ENCODE measurements around the gene NELL1.
"Not testable (repeated sequence)": the region's sequence is repeated elsewhere in the genome, so short reads cannot be mapped to it uniquely, and the experiment has no call there.

Gene NELL1

DNA sequence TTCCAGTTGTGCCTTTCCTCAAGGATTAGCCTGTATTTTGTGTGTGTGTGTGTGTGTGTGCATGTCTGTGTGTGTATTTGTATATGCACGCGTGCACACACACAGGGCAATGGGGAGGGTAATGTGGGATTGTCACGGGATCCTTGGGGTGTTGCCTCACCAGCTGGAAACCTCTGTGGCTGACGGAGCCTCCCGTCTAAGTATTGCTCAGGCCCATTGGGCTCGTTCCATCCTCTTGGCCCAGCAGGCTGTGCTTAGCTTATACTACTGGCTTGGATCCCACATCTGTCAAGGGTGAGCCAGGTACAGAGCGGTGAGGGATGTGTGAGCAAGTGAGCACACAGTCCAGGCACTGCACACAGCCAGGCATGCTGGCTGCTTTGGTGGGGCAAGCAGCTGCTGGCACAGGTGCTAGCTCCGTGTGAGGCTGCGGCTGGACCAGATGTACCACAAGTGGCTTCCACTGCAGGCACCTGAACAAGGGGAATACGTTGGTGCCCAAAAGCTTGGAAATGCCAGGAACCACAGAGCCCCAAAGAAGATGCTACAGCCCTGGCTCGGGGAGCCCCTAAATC is 462.8 kb downstream of the NELL1 start:
- no peak for DNase-seq

DNA sequence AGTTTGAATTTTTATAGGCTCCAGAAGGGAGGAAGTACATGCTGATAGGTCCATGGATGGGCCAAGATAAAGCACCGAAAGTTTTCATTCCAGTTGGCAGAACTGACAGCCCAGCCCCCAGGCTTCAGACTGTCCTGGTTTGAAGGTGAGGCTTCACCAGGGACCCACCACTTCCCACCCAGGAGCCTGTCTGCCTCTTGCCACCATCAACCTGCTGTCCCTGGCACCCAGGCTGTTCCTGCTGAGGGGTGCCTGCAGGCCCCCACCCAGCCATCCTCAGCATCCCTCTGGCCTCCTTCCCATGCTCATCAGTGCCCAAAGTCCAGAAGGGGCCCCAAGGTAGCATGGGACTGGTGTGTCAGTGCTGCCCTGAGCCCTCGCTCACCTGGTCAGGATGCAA is 463.9 kb downstream of the NELL1 start:
- no peak for DNase-seq

DNA sequence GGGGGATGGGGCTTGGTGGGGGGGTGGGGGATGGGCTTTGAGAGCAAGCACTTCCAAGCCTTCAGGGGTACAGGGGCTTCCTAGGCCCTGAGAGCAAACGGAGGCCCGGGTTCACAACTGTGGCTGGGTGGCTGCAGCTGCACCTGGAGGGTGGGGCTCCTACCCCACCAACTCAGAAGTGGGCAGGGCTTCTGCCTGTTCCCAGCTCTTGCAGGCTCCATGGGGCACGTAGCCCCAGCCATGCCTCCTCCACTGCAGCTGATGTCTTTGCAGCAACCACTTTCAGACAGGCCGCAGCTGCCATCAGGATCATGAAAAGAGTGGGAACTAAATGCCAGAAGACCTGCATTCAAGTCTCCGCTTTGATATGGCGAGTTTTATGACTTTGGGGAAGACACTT is 464.3 kb downstream of the NELL1 start:
- no peak for DNase-seq

DNA sequence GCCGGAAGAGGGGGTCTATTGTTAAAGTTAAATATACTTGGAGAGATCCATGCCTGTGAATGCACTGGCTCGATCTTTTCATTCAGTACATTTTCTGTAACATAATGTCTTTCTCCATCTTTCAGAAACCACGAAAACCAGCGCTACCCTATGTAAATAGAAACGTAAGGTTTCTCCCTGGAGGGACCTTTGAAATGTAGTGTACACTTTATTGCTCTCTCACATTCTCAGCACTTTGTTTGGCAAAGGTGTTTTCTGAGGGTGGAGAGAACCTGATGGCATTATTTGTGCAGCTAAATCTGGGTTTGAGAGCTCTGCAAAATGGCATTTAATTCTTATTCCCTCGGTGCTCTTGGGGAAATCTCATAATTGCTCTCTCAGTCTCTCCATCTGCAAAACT is 468.4 kb downstream of the NELL1 start:
- no peak for DNase-seq

DNA sequence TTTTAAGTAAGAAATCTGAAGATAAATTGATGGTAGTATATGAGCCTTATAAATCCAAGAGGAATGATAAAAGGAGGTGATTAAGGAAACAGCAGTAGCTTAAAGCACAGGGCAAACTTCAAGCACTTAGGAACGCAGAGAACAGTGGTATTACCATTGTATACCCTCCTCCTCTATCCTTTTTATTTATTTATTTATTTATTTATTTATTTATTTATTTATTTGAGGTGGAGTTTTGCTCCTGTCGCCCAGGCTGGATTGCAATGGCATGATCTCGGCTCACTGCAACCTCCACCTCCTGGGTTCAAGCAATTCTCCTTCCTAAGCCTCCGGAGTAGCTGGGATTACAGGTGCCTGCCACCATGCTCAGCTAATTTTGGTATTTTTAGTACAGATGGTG is 472.2 kb downstream of the NELL1 start:
- DNase-seq, result not testable (repeated sequence)

DNA sequence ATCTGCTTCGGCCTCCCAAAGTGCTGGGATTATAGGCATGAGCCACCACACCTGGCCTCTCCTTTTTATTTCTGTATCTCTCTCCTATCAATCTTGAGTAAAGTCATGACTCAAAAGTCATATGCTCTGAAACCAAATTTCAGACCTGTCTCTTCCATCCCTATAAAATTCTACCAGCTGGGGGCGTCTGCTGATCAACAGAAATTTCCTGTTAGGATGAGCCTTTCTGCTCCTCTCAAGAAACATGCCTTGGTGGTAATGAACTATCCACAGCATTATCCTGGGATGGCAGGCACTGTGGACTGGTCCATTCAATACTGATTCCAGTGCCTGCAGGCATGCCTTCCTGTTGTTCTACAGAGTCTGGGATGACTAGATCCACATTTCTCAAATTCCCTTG is 472.6 kb downstream of the NELL1 start:
- DNase-seq, result no peak

DNA sequence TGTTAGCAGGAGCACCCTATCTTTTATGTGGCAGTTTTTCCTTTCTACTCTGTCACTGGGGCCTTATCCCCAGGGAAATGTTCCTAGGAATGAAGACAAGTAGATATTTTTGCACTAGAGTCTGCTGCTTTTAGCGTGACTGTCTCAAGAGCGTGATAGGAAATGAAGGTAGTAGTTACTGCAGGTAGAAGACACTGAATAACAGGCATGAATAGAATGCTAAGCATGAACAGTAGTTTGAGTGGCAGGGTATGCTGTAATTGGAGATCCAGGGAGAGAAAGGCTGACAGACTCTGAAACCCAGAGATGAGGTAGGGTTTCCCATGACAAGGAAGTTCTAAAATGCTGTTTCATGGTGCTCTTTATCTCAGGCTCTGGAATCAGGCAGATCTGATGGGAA is 475.1 kb downstream of the NELL1 start:
- DNase-seq, result no peak

DNA sequence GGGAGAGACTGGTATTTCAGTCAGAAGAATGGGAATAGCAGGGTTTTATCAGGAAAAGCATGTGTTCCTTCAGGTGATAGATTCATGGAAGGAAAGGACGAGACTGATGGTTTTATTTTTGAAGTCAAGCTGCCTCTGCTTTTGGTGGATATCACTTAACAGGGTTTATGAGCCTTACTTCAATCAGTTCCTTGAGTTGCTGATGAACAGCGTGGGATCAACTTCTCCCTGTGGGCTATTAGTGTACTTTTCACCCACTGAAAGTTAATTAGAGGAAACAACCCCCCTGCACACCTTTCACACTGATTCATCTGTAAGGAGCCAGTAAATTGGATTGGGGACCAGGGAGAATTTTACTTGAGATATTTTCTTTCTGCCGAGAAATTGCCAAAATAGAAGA is 479.0 kb downstream of the NELL1 start:
- no peak for DNase-seq

DNA sequence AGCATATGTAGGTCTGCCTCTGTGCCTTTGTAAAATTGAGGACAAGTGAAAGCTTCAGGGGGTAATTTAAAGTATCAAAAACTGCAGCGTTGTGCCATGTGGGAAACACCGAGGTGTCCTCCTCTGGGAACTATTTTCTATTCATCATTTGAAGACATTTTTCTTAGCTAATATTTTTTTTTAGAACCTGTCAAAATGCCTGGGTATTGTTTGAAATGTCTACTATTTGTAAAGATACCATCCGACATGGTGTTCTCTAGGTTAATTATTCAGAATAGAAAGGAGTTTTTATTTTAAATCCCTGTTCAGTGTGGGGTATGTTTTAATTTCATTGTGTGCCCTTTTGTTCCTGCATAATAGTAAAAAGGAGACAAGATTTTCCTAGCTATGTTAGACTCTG is 490.8 kb downstream of the NELL1 start:
- DNase-seq, result no peak

DNA sequence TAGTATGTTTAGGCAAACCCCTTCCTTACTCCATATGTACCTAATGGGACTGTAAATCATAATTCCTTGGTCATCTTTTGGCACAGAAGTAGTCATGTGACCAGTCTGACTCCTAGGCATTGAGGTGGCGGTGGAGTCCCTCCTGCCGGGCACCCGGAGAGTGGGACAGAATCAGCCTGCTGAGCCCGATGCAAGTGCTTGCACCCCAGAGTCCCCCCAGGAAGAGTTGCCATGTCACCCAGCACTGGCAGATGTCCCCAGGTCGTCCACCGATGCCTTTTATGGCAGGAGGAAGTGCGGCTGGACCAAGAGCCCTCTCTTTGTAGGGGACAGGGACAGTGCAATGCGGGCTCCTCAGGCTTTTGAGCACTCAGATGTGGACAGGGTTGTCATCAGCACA is 500.3 kb downstream of the NELL1 start:
- no peak for DNase-seq

DNA sequence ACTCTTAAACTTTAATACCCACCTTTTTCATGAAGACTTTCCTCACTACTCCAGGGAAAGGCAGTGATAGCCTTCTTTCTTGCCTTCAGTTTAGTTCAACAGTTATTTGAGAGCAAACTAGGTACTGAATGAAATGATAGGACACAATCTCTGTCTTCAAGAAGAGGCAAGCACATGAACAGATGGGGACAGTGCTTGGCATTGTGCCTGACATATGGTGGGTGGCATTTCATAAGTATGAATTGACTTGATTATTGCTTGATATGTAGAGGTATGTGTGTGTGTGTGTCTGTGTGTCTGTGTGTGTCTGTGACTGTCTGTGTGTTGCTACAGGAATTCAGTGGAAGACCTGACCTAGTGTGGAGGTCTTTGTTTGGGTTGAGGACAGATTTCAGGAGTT is 504.1 kb downstream of the NELL1 start:
- DNase-seq, result no peak

DNA sequence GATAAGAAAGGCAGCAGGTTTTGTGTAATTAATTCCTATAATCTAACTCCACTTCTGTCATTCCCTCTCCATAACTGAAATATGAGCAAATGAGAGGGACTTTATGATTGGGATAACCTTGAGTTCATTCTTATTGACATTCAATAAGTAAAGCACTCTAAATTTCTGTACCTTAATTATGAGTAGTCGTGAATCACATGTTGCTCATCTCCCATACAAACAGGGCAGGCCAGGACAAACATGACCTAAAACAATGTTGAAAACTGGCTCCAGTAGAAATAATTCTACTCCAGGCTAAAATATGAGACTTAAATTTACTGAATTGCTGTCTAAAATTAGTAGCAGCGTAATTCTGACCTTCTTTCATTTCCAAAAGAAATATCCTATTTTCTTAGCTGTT is 505.4 kb downstream of the NELL1 start:
- DNase-seq, result no peak

DNA sequence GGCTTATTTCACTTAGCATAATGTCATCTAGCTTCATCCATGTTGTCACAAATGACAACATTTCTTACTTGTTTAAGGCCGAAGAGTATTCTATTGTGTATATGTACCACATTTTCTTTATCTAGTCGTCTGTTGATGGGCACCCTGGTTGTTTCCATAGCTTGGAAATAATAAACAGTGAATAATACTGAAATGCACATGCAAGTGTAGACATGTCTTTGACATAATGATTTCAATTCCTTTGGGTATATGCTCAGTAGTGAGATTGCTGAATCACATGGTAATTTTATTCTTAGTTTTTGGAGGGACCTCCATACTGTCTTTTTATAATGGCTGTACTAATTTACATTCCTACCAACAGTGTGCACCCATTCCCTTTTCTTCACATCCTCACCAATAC is 508.0 kb downstream of the NELL1 start:
- no peak for DNase-seq

DNA sequence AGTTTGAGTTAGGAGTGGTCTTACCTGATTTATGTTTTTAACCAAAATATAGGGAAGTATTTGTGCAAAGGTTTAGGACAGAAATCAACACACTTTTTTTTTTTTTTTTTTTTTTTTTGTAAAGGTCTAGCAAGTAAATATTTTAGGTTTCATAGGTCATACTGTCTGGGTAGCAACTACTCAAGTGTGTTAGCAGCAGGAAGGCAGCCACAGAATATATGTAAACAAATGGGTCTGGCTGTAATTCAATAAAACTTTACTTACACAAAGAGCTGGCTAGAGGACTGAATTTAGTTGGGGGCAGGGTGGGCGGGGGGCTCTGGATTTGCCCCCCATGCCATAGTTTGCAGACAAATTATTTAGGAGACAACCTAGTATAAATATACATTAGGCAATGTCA is 510.4 kb downstream of the NELL1 start:
- DNase-seq, result no peak

DNA sequence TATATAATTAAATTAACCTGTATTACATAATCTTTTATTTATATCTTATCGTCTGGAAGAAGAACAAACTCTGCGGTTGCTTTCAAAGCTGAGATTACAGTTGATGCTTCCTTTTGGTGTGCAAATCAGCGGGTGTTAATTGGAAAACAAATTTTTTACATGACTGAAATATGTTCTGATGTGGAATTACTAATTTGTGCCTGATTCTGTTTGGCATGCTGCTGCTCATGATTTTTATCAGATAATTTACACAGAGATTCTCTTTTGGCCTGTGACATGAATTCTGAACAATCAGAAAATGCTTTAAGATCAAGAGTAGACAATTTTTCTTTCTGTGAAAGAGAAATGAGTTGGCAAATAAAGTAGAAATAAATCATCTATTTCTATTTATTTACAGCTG is 510.8 kb downstream of the NELL1 start:
- no peak for DNase-seq

DNA sequence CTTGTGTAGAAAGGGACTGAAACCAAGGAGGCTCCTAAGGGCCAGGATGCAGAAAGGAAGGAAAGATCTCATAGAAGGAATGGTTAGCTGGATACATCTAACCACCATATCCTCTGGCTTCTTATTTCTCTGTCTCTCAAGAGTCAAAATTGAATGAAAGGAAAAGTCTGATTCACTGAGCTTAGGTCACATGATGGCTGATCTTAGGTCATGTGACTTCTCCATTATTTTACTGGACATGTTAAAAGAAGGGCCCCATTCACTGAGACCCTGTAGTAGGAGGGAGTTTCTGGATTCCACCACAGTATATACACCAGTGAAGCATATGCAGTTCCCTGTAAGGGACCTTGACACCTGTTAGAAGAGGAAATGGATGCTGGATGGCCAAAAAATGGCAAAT is 516.6 kb downstream of the NELL1 start:
- no peak for DNase-seq

DNA sequence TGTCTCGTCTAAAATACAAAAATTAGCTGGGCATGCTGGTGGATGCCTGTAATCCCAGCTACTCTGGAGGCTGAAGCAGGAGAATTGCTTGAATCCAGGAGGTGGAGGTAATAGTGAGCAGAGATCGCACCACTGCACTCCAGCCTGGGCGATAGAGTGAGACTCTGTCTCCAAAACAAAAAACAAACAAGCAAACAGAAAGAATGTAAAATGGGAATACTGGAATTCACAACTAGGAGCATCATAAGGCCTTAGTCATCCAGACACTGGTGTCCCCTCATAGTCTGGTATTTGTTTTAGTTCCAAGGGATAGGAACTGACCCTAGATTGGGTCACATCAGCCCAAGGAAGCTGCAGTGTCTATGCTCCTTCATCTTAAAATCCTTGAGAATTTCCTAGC is 520.8 kb downstream of the NELL1 start:
- DNase-seq, result no peak

DNA sequence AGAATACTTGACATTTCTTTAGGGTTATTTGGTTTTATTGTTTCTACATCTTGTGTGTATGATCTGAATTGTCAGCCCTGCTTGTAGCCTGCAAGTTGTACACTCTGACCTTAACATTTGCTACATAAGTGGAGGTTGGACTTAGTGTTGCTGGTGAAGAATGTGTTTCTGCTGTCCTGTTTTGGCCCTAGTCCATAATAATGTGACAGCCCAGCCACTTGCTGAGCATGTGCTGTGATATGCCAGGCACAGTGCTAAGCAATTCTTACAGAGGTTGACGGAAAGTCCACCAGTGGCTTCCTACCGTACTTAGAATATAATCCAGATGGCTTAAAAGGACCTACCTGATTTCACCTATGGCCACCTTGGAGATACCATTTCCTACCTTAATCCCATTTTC is 526.6 kb downstream of the NELL1 start:
- no peak for DNase-seq

DNA sequence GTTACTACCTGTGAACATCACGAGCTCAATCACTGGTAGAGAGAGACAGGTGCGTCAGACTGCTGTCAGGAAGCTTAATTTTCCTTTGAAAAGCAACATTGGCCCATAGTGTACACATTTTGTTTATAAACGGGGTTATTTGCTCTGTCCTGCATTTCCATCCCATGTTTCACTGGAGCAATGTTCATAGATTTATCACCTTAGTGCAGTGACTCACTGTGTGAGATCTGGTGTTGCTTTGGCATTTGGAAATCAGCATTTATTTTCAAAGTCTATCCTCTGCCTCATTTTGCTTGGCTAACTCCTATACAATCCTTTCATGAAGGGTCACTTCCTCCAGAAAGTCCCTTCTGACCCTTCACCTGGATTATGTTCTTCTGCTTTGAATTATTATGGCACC is 529.1 kb downstream of the NELL1 start:
- DNase-seq, result no peak

DNA sequence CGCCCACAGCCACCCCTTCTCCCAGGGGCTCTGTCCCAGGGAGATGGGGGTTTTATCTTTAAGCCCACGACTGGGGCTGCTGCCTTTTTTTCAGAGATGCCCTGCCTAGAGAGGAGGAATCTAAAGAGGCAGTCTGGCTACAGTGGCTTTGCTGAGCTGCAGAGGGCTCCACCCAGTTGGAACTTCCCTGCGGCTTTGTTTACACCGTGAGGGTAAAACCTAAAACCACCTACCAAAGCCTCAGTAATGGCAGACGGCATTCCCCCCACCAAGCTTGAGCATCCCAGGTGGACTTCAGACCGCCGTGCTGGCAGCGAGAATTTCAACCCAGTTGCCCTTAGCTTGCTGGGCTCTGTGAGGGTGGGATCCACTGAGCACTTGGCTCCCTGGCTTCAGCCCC is 535.8 kb downstream of the NELL1 start:
- no peak for DNase-seq

DNA sequence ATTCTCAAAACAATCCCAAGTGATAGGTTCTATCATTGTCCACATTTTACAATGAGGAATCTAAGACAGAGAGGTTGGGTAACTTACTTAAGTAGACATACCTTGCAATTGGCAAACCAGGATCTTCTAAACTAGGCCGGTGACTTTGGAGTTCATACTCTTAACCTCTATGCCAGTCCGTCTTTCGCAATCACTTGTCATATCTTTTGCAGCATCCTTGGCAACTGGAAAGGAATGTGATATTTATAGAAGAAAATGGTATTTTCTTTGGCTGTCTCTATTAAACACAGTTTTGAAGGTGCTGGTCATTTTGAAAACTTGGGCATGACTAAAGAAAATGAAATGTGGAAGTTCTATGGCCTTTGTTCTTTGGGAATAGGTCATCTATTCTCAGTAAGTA is 556.5 kb downstream of the NELL1 start:
- DNase-seq, result no peak

DNA sequence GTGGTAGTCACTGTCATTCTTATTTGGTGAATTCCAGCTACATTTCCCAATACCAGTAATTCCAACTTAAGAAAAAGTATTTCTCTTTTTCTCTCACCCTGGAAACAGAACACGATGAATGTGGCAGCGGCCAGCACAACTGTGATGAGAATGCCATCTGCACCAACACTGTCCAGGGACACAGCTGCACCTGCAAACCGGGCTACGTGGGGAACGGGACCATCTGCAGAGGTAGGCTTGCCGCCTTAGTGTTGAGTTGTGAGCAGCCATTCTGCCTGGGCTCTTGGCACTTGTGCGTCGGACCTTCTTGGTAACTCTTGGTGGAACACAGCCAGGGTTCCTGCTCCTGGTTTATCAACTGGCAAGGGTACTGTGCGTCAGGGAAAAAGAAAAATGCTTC is 559.8 kb downstream of the NELL1 start:
- no peak for DNase-seq

DNA sequence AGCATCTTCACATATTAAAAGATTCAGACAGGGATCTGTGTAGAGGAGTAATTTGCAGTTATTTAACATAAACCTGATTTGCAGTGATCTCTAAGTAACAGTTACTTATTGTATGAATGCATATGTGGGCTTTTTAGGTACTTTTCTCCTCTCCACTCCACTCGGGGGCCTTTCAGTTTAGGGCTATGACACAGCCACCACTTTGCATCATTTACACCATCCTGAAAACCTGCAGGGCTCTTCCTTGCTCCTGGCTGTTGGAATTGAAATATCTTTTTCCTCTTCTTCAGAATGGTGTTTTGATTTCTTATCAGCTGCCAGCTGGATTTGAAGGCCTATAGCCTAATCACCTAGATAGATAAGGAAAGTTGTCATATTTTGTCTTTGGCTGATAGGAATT is 580.8 kb downstream of the NELL1 start:
- no peak for DNase-seq

DNA sequence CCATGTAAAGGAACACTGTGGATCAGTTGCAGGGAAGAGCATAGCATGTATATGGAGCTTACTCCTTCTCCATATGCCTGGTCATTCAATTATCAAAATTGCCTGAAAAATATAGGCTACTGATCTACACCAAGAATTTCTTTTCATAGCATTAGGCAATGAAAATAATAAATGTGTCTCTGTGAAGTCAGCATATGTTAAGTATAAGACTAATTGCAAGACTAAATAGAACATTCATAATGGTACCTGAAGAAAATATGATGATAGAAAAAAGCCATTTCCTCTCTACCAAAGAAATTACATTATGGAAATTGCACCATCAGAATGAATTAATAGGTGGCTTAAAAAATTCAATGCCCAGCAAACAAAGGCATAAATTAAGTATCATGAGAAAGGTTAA is 584.7 kb downstream of the NELL1 start:
- no peak for DNase-seq

DNA sequence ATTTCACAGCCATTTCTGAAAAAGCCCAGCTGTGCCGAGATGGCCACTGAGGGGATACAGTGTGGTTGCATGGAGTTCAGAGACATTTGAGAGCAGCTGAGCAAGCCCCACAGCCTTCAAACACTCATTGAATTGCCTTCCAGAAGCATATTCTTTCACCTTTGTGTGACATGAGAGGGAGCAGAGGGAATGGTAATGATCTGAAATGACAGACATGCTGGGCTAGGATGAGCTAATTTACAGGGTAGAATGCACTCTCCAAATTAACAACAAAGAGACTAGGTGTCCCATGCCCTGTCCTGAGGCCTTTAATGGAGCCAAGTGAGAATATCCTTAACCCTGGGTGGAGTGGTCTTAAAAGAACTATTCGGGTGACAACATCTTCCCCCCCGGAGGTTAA is 585.4 kb downstream of the NELL1 start:
- DNase-seq, result no peak

DNA sequence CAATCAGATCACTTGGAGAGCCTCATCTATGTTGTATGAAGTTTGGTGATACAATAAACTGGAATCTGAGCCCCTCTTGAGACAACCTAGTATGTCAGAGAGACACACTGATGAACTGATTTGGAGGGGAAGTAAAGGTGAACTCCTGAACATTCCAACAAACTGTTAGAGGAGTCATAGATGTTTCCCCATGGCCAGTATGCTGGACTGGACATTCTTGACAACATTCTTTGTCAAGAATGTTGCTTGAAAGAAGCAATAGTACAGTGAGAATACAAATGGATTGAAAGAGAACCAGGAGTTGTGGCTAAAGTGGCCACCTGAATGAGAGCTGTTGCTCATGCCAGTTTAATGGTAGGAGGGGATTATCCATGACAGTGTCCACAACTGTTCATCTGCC is 588.1 kb downstream of the NELL1 start:
- DNase-seq, result no peak

Data from stimulated activated CD4-positive, alpha-beta T cell treated with anti-CD3 and anti-CD28 coated beads, Interleukin-15, amount 100 ng/mL, for 24 hours (primary cell).